ENCODE data around the gene PSMB7.
"Not testable (repeated sequence)": the region's sequence is repeated elsewhere in the genome, so short reads cannot be mapped to it uniquely, and the experiment has no call there.

The PSMB7 gene

GRCh38 chr9:124442826-124443225 is 27.6 kb upstream of the PSMB7 start:
- DNase-seq (ENCODE audit: low read depth), result no peak

- DNase-seq (ENCODE audit: low read depth), result no peak
Measured at GRCh38 chr9:124442379-124442778, 27.1 kb upstream of the PSMB7 start.

- no peak for DNase-seq (ENCODE audit: low read depth)
Measured at GRCh38 chr9:124441291-124441690, 26.0 kb upstream of the PSMB7 start.

GRCh38 chr9:124440786-124441185 is 25.5 kb upstream of the PSMB7 start:
- DNase-seq (ENCODE audit: low read depth), result no peak

GRCh38 chr9:124439686-124440243 is 24.5 kb upstream of the PSMB7 start:
- DNase-seq (ENCODE audit: low read depth), result no peak

- no peak for DNase-seq (ENCODE audit: low read depth)
Measured at GRCh38 chr9:124439086-124439485, 23.8 kb upstream of the PSMB7 start.

- no peak for DNase-seq (ENCODE audit: low read depth)
Measured at GRCh38 chr9:124438091-124438490, 22.8 kb upstream of the PSMB7 start.

- DNase-seq (ENCODE audit: low read depth), result no peak
Measured at GRCh38 chr9:124437086-124437485, 21.8 kb upstream of the PSMB7 start.

GRCh38 chr9:124436320-124436719 is 21.1 kb upstream of the PSMB7 start:
- DNase-seq (ENCODE audit: low read depth), result no peak

- DNase-seq (ENCODE audit: low read depth), result no peak
Measured at GRCh38 chr9:124429530-124429867, 14.3 kb upstream of the PSMB7 start.

GRCh38 chr9:124428751-124429529 is 13.7 kb upstream of the PSMB7 start:
- DNase-seq (ENCODE audit: low read depth), result no peak

GRCh38 chr9:124427281-124427680 is 12.0 kb upstream of the PSMB7 start:
- DNase-seq (ENCODE audit: low read depth), result no peak

- DNase-seq (ENCODE audit: low read depth), result no peak
Measured at GRCh38 chr9:124426361-124426760, 11.1 kb upstream of the PSMB7 start.

GRCh38 chr9:124425733-124426132 is 10.5 kb upstream of the PSMB7 start:
- DNase-seq (ENCODE audit: low read depth), result not testable (repeated sequence)

- DNase-seq (ENCODE audit: low read depth), result no peak
Measured at GRCh38 chr9:124423591-124423990, 8.3 kb upstream of the PSMB7 start.

- no peak for DNase-seq (ENCODE audit: low read depth)
Measured at GRCh38 chr9:124423155-124423554, 7.9 kb upstream of the PSMB7 start.

- no peak for DNase-seq (ENCODE audit: low read depth)
Measured at GRCh38 chr9:124420991-124421543, 5.8 kb upstream of the PSMB7 start.

- no peak for DNase-seq (ENCODE audit: low read depth)
Measured at GRCh38 chr9:124419832-124420489, 4.7 kb upstream of the PSMB7 start.

GRCh38 chr9:124415852-124416484 is 726 bp upstream of the PSMB7 start:
- DNase-seq (ENCODE audit: low read depth), result no peak

GRCh38 chr9:124414612-124415011 is 630 bp downstream of the PSMB7 start:
- DNase-seq (ENCODE audit: low read depth), result no peak

GRCh38 chr9:124412228-124412575 is 3.0 kb downstream of the PSMB7 start:
- no peak for DNase-seq (ENCODE audit: low read depth)

- no peak for DNase-seq (ENCODE audit: low read depth)
Measured at GRCh38 chr9:124411514-124412227, 3.6 kb downstream of the PSMB7 start.
